Measurements from ENCODE around the gene PRPF38B. TPM values are rescaled to one million over a fixed set of nuclear protein-coding genes. Genes with fewer than 3 reads are reported as not detected.

The PRPF38B gene
- polyA plus RNA-seq, 1 donor, result 75.7 TPM

Other genes with a start within 250 kb of the PRPF38B start
- not detected for gene NBPF6, start 242.0 kb upstream of the PRPF38B start, polyA plus RNA-seq
- 23.8 TPM for gene EEIG2, start 132.2 kb upstream of the PRPF38B start, polyA plus RNA-seq
- gene HENMT1, start 31.2 kb upstream of the PRPF38B start, polyA plus RNA-seq, result 9.5 TPM
- not detected for gene FNDC7, start 20.6 kb downstream of the PRPF38B start, polyA plus RNA-seq
- 55.5 TPM for gene STXBP3, start 54.4 kb downstream of the PRPF38B start, polyA plus RNA-seq
- gene AKNAD1, start 164.8 kb downstream of the PRPF38B start, polyA plus RNA-seq, result 0.06 TPM
- gene GPSM2, start 184.7 kb downstream of the PRPF38B start, polyA plus RNA-seq, result 15.1 TPM

Data from large intestine (tissue), 1 donor.